ENCODE measurements around the gene DZIP1L. TPM values are rescaled to one million over a fixed set of nuclear protein-coding genes. Genes with fewer than 3 reads are reported as not detected.
"Not testable (repeated sequence)": the region's sequence is repeated elsewhere in the genome, so short reads cannot be mapped to it uniquely, and the experiment has no call there.

DZIP1L gene
- total and polyA plus RNA-seq, 9 of the 15 experiments (the other 6 are each of a cell fraction or from before 2014, with no cell fraction given), result 0.03 to 1.5 (median 0.48) TPM; not detected in 1

- DNase-seq (ENCODE audit: extremely low read depth in 1 of 4, low spot score in 3 of 4) (peak in 1 of 4 experiments; percentile 32), FAIRE-seq (peak; percentile 23), ATAC-seq (peak; percentile 49; the same call in 2 of the 3 replicates)
- H3K4me1 ChIP-seq (replicated peaks in 1 of 2; ENCODE audit: control insufficient read depth in 2 of 2, insufficient read depth in 2 of 2, low read length in 2 of 2); in situ Hi-C loops (cut with MboI); CTCF ChIA-PET (ENCODE audit: low intra/inter-chr PET ratio); H3K4me2 ChIP-seq (ENCODE audit: insufficient read depth, low read length); H3K36me3 ChIP-seq (ENCODE audit: control insufficient read depth, insufficient read depth, low read length); H4K20me1 ChIP-seq (replicated peaks; ENCODE audit: control insufficient read depth, insufficient read depth, low read length); BruUV-seq (replicated peaks); H2AFZ ChIP-seq (ENCODE audit: low read depth, low read length); H3K79me2 ChIP-seq (ENCODE audit: control insufficient read depth, insufficient read depth, low read length); intact Hi-C loops (cut with micrococcal nuclease); H3K9me3 ChIP-seq (replicated peaks; ENCODE audit: control insufficient read depth, insufficient read depth, low read depth, low read length); H3K4me3 ChIP-seq; H3K9me1 ChIP-seq (ENCODE audit: control insufficient read depth, insufficient read depth, low read length); H3K27ac ChIP-seq (ENCODE audit: extremely low read depth, low read depth, low read length): not testable (repeated sequence)
- 0 out of 4 replicates have a peak overlapping the region, but pooled peaks of 1 of the 2 experiments have one; percentile 26 for H3K9ac ChIP-seq (ENCODE audit: insufficient read depth in 1 of 2, low read depth in 2 of 2, low read length in 2 of 2)
- TF ChIP-seq CTCF (IDR thresholded peaks at IDR 0.05 in 2 of 3, conservative IDR thresholded peaks at IDR 0.05 in 1 of 3; ENCODE audit: insufficient read depth in 2 of 3, low read depth in 1 of 3, low read length in 3 of 3), result peak; percentile 43 to 55 (median 49); a peak in 5 of 6 replicates
- POLR2A ChIA-PET, result interaction anchor here (1.0 kb wide), 1 partner anchor 96 kb away, joined by 3 read pairs; no protein-coding TSS in a partner anchor
- peaks cover 0 to 22% of the 10 kb centered on the region in 2 experiments; a peak in 2 of 5 replicates for H3K27me3 ChIP-seq (ENCODE audit: control insufficient read depth in 2 of 2, insufficient read depth in 2 of 2, low read length in 2 of 2)
- WGBS (ENCODE audit: insufficient coverage, low coverage, missing lambda C conversion rate), result 12% methylated on average over 17 of the region's 22 CpGs
These were observed 14.0 kb downstream of the DZIP1L start for GRCh38 chr3:138101351-138101940.

GRCh38 chr3:138099417-138099816 lies 16.0 kb downstream of the DZIP1L start:
- H3K4me2 ChIP-seq (ENCODE audit: insufficient read depth, low read length), result no peak overlapping the region
- H3K36me3 ChIP-seq (ENCODE audit: control insufficient read depth, insufficient read depth, low read length), result no peaks in the 10 kb centered on the region
- TF ChIP-seq FOXA1 (IDR thresholded peaks at IDR 0.05; ENCODE audit: borderline replicate concordance), result no peak
- no peak for TF ChIP-seq ZBTB2 (IDR thresholded peaks at IDR 0.05)
- no peak for TF ChIP-seq KLF13 (tag; IDR thresholded peaks at IDR 0.05; ENCODE audit: borderline replicate concordance, low read depth)
- no peak for TF ChIP-seq PBX2 (CRISPR knock-in tag; IDR thresholded peaks at IDR 0.05; ENCODE audit: low read depth)
- TF ChIP-seq PBX2 (tag; conservative IDR thresholded peaks at IDR 0.05; ENCODE audit: low read depth), result no peak

More at GRCh38 chr3:138099417-138099816, 16.0 kb downstream of the DZIP1L start:
- peaks cover 0 to 6% of the 10 kb centered on the region in 2 experiments; a peak in 1 of 5 replicates for H3K4me1 ChIP-seq (replicated peaks in 1 of 2; ENCODE audit: control insufficient read depth in 2 of 2, insufficient read depth in 2 of 2, low read length in 2 of 2)
- H2AFZ ChIP-seq (ENCODE audit: low read depth, low read length), result no peak overlapping the region
- H3K79me2 ChIP-seq (ENCODE audit: control insufficient read depth, insufficient read depth, low read length), result no peaks in the 10 kb centered on the region
- no peak overlapping the region for H3K9ac ChIP-seq (ENCODE audit: insufficient read depth in 1 of 2, low read depth in 2 of 2, low read length in 2 of 2)
- H3K4me3 ChIP-seq, result no peak overlapping the region
- no peak for ATAC-seq
- intact Hi-C loops (cut with micrococcal nuclease), result no loop called here
- no TSS peak for BruUV-seq (replicated peaks)
- peaks cover 0 to 26% of the 10 kb centered on the region in 2 experiments; a peak in 2 of 5 replicates for H3K27me3 ChIP-seq (ENCODE audit: control insufficient read depth in 2 of 2, insufficient read depth in 2 of 2, low read length in 2 of 2)
- in situ Hi-C loops (cut with MboI), result no loop called here
- DNase-seq (ENCODE audit: extremely low read depth in 1 of 4, low spot score in 3 of 4), result no peak
- ChIA-PET POLR2A (no interaction called here), CTCF (ENCODE audit: low intra/inter-chr PET ratio) (no interaction called here)
- no peaks in the 10 kb centered on the region; the same call in 1 of the 2 replicates for H4K20me1 ChIP-seq (replicated peaks; ENCODE audit: control insufficient read depth, insufficient read depth, low read length)
- no peak for FAIRE-seq
- no peaks in the 10 kb centered on the region for H3K9me3 ChIP-seq (replicated peaks; ENCODE audit: control insufficient read depth, insufficient read depth, low read depth, low read length)
- no peak overlapping the region for H3K27ac ChIP-seq (ENCODE audit: extremely low read depth, low read depth, low read length)
- no peaks in the 10 kb centered on the region for H3K9me1 ChIP-seq (ENCODE audit: control insufficient read depth, insufficient read depth, low read length)

Data from K562 (cell line).